ENCODE results near the gene PSD.

- TF ChIP-seq SP1 (IDR thresholded peaks at IDR 0.05), result no peak
- no peak for TF ChIP-seq FOXM1 (IDR thresholded peaks at IDR 0.05; ENCODE audit: borderline replicate concordance)
- no peak for TF ChIP-seq SUZ12 (IDR thresholded peaks at IDR 0.05)
- no peak for TF ChIP-seq HDGF (IDR thresholded peaks at IDR 0.05; ENCODE audit: borderline replicate concordance)
These were observed 59.7 kb downstream of the PSD start for GRCh38 chr10:102358712-102359382.
